ENCODE measurements around the gene TMEM266. TPM values are rescaled to one million over a fixed set of nuclear protein-coding genes. Genes with fewer than 3 reads are reported as not detected.

Gene TMEM266
- total RNA-seq = 12.5 TPM

DNA sequence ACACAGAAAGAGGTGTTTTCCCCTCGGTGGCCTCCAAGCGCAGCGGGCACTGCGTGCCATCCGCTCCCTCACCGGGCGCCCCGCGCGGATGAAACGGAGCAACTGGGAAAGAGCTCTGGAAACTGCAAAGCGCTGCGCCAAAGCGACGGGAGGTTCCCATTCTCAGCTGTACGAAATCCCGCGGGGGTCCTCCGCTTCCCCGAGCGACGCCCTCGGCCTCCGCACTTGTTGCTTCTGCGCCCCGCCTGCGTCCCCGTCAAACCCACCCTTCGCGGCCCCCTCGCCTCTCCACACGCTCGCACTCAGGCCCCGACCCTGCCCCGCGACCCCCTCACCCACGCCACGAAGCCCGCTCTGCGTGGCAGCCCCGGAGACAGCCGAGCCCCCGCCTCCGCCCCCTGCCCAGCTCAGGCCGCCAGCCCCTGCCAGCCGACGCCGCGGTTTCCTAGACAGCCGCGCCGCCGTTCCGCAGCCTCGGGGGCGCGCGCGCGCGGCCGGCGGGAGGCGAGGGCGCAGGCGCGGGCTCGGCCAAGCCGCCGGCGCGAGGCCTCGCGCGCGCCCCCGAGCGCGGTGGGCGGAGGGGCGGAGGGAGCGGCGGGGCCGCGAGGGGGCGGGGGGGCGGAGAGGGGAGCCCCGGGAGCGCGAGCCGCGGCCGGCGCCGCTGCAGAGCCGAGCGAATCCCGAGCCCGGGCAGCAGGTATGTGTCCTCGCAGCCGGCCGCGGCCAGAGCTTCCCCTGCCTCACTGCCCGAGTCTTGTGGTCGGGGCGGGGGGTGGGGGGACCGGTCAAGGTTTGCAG, at the start of gene TMEM266:
Gene TMEM266 (plus strand): TSS at position 666 of the 798 bp plus-strand sequence. CDS start 74,279 bp downstream, outside the sequence.

GRCh38 chr15:76011627-76012551, 47.9 kb upstream of the TMEM266 start, which contains the start of gene NRG4:
NRG4 (minus strand) TSS chr15:76012424; CDS start chr15:76011230, 1,194 bp downstream.

Other genes with a start within 250 kb of the TMEM266 start
- gene UBE2Q2, start 216.5 kb upstream of the TMEM266 start, total RNA-seq = 66.7 TPM
- 20.3 TPM for gene FBXO22, start 156.1 kb upstream of the TMEM266 start, total RNA-seq
- 1.8 TPM for gene NRG4, start 47.6 kb upstream of the TMEM266 start, total RNA-seq

Data from diencephalon (tissue), 1 donor.